K562 (cell line): ENCODE measurements around the gene SPRR2D. TPM values are rescaled to one million over a fixed set of nuclear protein-coding genes. Genes with fewer than 3 reads are reported as not detected.
A peak's percentile ranks its signal among the peaks of the same experiment; 100 is the strongest.

Source experiments
- ATAC-seq: fragments of 200-7000 bp; cut with Tn5 transposase; 3 replicates; pipeline ENCODE4 v1.9.1; 2020; ENCODE audit warnings: moderate library complexity
- Bru-seq: library from RNA; stranded (reverse); fragments of 400-500 nt; gene quantifications from one replicate; lab custom pipeline; 2021; lab: Mats Ljungman, UMichigan
- BruChase-seq, 2 experiments: library from RNA; stranded (reverse); fragments of 400-500 nt; gene quantifications; one replicate each; lab custom pipeline; 2021; lab: Mats Ljungman, UMichigan
- BruUV-seq: library from RNA; stranded (reverse); fragments of 400-500 nt; replicated peaks from 2 replicates; lab custom pipeline; 2021; lab: Mats Ljungman, UMichigan
- CTCF ChIA-PET: fragments of 300-600 bp; formaldehyde crosslinking; extraction: SDS; loops from one replicate; lab custom pipeline; 2021; ENCODE audit warnings: low intra/inter-chr PET ratio; lab: Yijun Ruan, JAX
- POLR2A ChIA-PET: fragments of 300-600, 350-650 bp; sonication (Branson Sonifier 250); formaldehyde crosslinking; extraction: SDS; loops from one replicate; lab custom pipeline; 2021; ENCODE audit warnings: antibody characterized with exemption, inconsistent platforms; lab: Yijun Ruan, JAX
- DNase-seq, 4 experiments: peaks; one replicate each; pipeline versions ENCODE4 v3.0.0 to v3.0.0-alpha.2; 2011 to 2018; ENCODE audit warnings: low spot score in 3 of 4, mixed read lengths in 3 of 4; ENCODE audit errors: extremely low read depth in 1 of 4
- FAIRE-seq: peaks from 2 replicates; lab custom pipeline; 2011; peaks lifted over from hg19 to GRCh38; lab: Jason Lieb, UNC
- H2AFZ ChIP-seq: 2 replicates; pipeline ENCODE4 v1.6.0; 2011; ENCODE audit warnings: low read depth, low read length, control low read depth, inconsistent platforms
- H3K27ac ChIP-seq: fragments of 200-600 bp; 3 replicates; pipeline ENCODE4 v1.8.0; 2011; ENCODE audit warnings: low read depth, mild to moderate bottlenecking, control low read depth, inconsistent platforms, low read length, moderate library complexity, mixed read lengths; ENCODE audit errors: extremely low read depth
- H3K27me3 ChIP-seq, 2 experiments: fragments of 300-600 bp in 1 of 2; 2 replicates in 1 of 2; 3 replicates in 1 of 2; pipeline versions ENCODE4 v1.6.0 to v1.8.0; 2011; ENCODE audit warnings: inconsistent platforms in 2 of 2, low read length in 2 of 2, mild to moderate bottlenecking in 1 of 2, mixed read lengths in 1 of 2, moderate library complexity in 1 of 2; ENCODE audit not compliant: control insufficient read depth in 2 of 2, insufficient read depth in 2 of 2
- H3K36me3 ChIP-seq: fragments of 300-600 bp; 3 replicates; pipeline ENCODE4 v1.8.0; 2011; ENCODE audit warnings: mild to moderate bottlenecking, low read length, inconsistent platforms; ENCODE audit not compliant: control insufficient read depth, insufficient read depth
- H3K4me1 ChIP-seq, 2 experiments: fragments of 200-600 bp in 1 of 2; replicated peaks in 1 of 2; 2 replicates in 1 of 2; 3 replicates in 1 of 2; pipeline versions ENCODE4 v1.5.1 to v1.8.0; 2011; ENCODE audit warnings: inconsistent platforms in 2 of 2, low read length in 2 of 2, mild to moderate bottlenecking in 1 of 2, mixed read lengths in 1 of 2, moderate library complexity in 1 of 2; ENCODE audit not compliant: control insufficient read depth in 2 of 2, insufficient read depth in 2 of 2
- H3K4me2 ChIP-seq: 2 replicates; pipeline ENCODE4 v1.6.1; 2011; ENCODE audit warnings: low read length, control low read depth, inconsistent platforms, mixed read lengths; ENCODE audit not compliant: insufficient read depth
- H3K4me3 ChIP-seq: fragments of 200-600 bp; sonication (generic), shearing (Covaris generic); 2 replicates; pipeline ENCODE4 v1.5.1; 2016; ENCODE audit warnings: control low read depth, inconsistent platforms
- H3K79me2 ChIP-seq: fragments of 200-600 bp; 3 replicates; pipeline ENCODE4 v1.8.0; 2011; ENCODE audit warnings: low read length, inconsistent platforms; ENCODE audit not compliant: control insufficient read depth, insufficient read depth
- H3K9ac ChIP-seq, 2 experiments: 2 replicates each; pipeline versions ENCODE4 v1.6.0 to v1.6.1; 2011; ENCODE audit warnings: low read depth in 2 of 2, low read length in 2 of 2, control low read depth in 1 of 2, inconsistent platforms in 1 of 2, mild to moderate bottlenecking in 1 of 2, mixed read lengths in 1 of 2; ENCODE audit not compliant: insufficient read depth in 1 of 2
- H3K9me1 ChIP-seq: one replicate; pipeline ENCODE4 v1.6.0; 2011; ENCODE audit warnings: inconsistent platforms, mild to moderate bottlenecking, low read length, moderate library complexity; ENCODE audit not compliant: control insufficient read depth, insufficient read depth
- H3K9me3 ChIP-seq: replicated peaks from 2 replicates; pipeline ENCODE4 v1.5.1; 2011; ENCODE audit warnings: low read depth, low read length, inconsistent platforms; ENCODE audit not compliant: control insufficient read depth, insufficient read depth
- H4K20me1 ChIP-seq: replicated peaks from 2 replicates; pipeline ENCODE4 v1.6.1; 2011; ENCODE audit warnings: low read length, inconsistent platforms, mixed read lengths; ENCODE audit not compliant: control insufficient read depth, insufficient read depth
- CREB3L1 ChIP-seq: fragments of 450-650 bp; IDR thresholded peaks from 2 replicates; pipeline ENCODE4 v1.6.1; 2014; ENCODE audit warnings: low read depth, mild to moderate bottlenecking, moderate library complexity, borderline replicate concordance
- CTBP1 ChIP-seq: fragments of 450-650 bp; IDR thresholded peaks from 2 replicates; pipeline ENCODE4 v1.6.1; 2016; ENCODE audit warnings: borderline replicate concordance
- HMGXB4 ChIP-seq: sonication (generic); formaldehyde crosslinking; IDR thresholded peaks from 2 replicates; pipeline ENCODE4 v1.8.1; 2023; ENCODE audit warnings: mild to moderate bottlenecking, missing genetic modification reagents
- JUND ChIP-seq, 2 experiments: IDR thresholded peaks; 2 replicates in 1 of 2; 3 replicates in 1 of 2; pipeline ENCODE4 v1.6.1; 2011; ENCODE audit warnings: borderline replicate concordance in 2 of 2, low read depth in 2 of 2, low read length in 2 of 2, improper control_type of control experiment in 1 of 2, missing biosample characterization in 1 of 2, missing genetic modification characterization in 1 of 2, missing genetic modification reagents in 1 of 2
- LARP7 ChIP-seq: fragments of 450-650 bp; IDR thresholded peaks from 2 replicates; pipeline ENCODE4 v1.6.1; 2016
- NELFE ChIP-seq: IDR thresholded peaks from 2 replicates; pipeline ENCODE4 v1.6.1; 2011; ENCODE audit warnings: mild to moderate bottlenecking; ENCODE audit not compliant: insufficient read depth, insufficient read length
- WGBS: fragments of 100-300 bp; shearing (Covaris generic); methylation state at CpG from one replicate; pipeline ENCODE4 v1.1.6; 2016; ENCODE audit warnings: low coverage, mixed read lengths; ENCODE audit not compliant: insufficient coverage; ENCODE audit errors: missing lambda C conversion rate; 5-methylcytosine and 5-hydroxymethylcytosine counted together
- in situ Hi-C: fragments of 300-500 bp; cut with MboI; formaldehyde crosslinking; loops from 4 replicates; pipeline ENCODE4 v1.15.0; 2018; ENCODE audit warnings: inconsistent platforms, mixed read lengths
- intact Hi-C: fragments of 100-400 bp; cut with micrococcal nuclease; formaldehyde crosslinking; loops from 2 replicates; pipeline ENCODE4 v1.14.2; 2022
- long read RNA-seq, 3 experiments: library from polyadenylated mRNA in 2 of 3; library from RNA in 1 of 3; unstranded in 2 of 3; stranded (forward) in 1 of 3; transcript quantifications; one replicate each; pipeline ENCODE4 v2.0.0, GENCODE V29; 2019 to 2022
- polyA minus RNA-seq, 3 experiments: library from RNA; depleted of rRNA, polyadenylated mRNA; stranded (reverse); fragments of >200 nt; gene quantifications; 2 replicates each; pipeline ENCODE4 v1.2.3, GENCODE V29; 2011
- polyA plus RNA-seq, 8 experiments: library from polyadenylated mRNA; depleted of rRNA in 4 of 8; stranded (reverse) in 5 of 8; unstranded in 3 of 8; fragments of >200 nt; fragmentation: Nextera tagmentation in 2 of 8; fragmentation: Illumina TruSeq in 1 of 8; extraction: Ambion mirVana in 2 of 8; extraction: Trizol in 1 of 8; gene quantifications; 2 replicates each; pipeline versions ENCODE4 v1.2.1 to v1.2.3, GENCODE V29; 2011 to 2014; ENCODE audit warnings: inconsistent platforms in 1 of 8, missing spikeins in 1 of 8
- total RNA-seq, 7 experiments: library from RNA; depleted of rRNA in 6 of 7; stranded (reverse); fragments of >200 nt in 6 of 7; fragmentation: Illumina TruSeq in 2 of 7; extraction: Trizol in 2 of 7; gene quantifications; 2 replicates each; pipeline versions ENCODE4 v1.2.1 to v1.2.3, GENCODE V29; 2011 to 2021; ENCODE audit warnings: low replicate concordance in 1 of 7

Gene SPRR2D
- not detected in 2 replicates for total RNA-seq (2011; cell fraction: chromatin; rRNA removed; ENCODE audit: low replicate concordance)
- total RNA-seq (2011; cell fraction: nucleolus; rRNA removed), result 0.83 and 1.4 TPM in 2 replicates
- 2.1 TPM in 1 of 2 replicates, not detected in the other for total RNA-seq (2011; cell fraction: nucleoplasm; rRNA removed)
- total RNA-seq (2014; rRNA removed) (0.91 and 3.1 TPM in 2 replicates), total RNA-seq (2014; rRNA removed; fragmentation: Illumina TruSeq; extraction: Trizol) (1.7 and 1.9 TPM in 2 replicates), total RNA-seq (2015; rRNA removed; fragmentation: Illumina TruSeq; extraction: Trizol) (1.1 and 1.2 TPM in 2 replicates), total RNA-seq (2021) (2.7 and 3.9 TPM in 2 replicates), polyA plus RNA-seq (2011; rRNA removed) (0.41 TPM in 1 of 2 replicates, not detected in the other), polyA plus RNA-seq (2014; fragmentation: Illumina TruSeq; extraction: Trizol) (4.1 and 4.9 TPM in 2 replicates), polyA plus RNA-seq (2014; fragmentation: Nextera tagmentation; extraction: Ambion mirVana) (1 to 10 TPM; 4.1 to 5.1 TPM), polyA plus RNA-seq (2014; rRNA removed) (2.6 and 4.0 TPM in 2 replicates), polyA minus RNA-seq (2011; rRNA and poly(A)+ RNA removed) (0.60 and 0.87 TPM in 2 replicates), Bru-seq, nascent RNA (percentile 41 among the genes with signal in this experiment), BruChase-seq, experiment 1, labeled RNA remaining after a 2-hour chase (percentile 41 among the genes with signal in this experiment), BruChase-seq, experiment 2, labeled RNA remaining after a 6-hour chase (percentile 47 among the genes with signal in this experiment)
- polyA plus RNA-seq (2011; cell fraction: cytosol; rRNA removed), result 0.27 and 1.3 TPM in 2 replicates
- 0.23 TPM in 1 of 2 replicates, not detected in the other for polyA plus RNA-seq (2011; cell fraction: nucleus; rRNA removed)
- polyA plus RNA-seq (2012), result 11.1 and 339 TPM in 2 replicates
- not detected in 2 replicates for polyA minus RNA-seq (2011; cell fraction: cytosol; rRNA and poly(A)+ RNA removed)
- polyA minus RNA-seq (2011; cell fraction: nucleus; rRNA and poly(A)+ RNA removed), result 0.40 TPM in 1 of 2 replicates, not detected in the other
- long read RNA-seq, experiment 1, partial matches to known transcripts, result 0 of 1 reads
- long read RNA-seq, experiment 1, other reads (novel, unspliced or antisense), result 0 of 1 reads
- long read RNA-seq, experiment 2, partial matches to known transcripts, result 0 of 3 reads
- long read RNA-seq, experiment 2, other reads (novel, unspliced or antisense), result 0 of 3 reads
- long read RNA-seq, experiment 3, partial matches to known transcripts, result 0 of 1 reads
- long read RNA-seq, experiment 3, other reads (novel, unspliced or antisense), result 0 of 1 reads

- DNase-seq (peak in 1 of 4 experiments; percentile 35), FAIRE-seq (no peak), ATAC-seq (peak; percentile 83)
- Histone ChIP-seq H3K9ac (0 out of 4 replicates have a peak within 1 kb of the TSS, but pooled peaks of 1 of the 2 experiments have one; percentile 6), H3K4me1 (peaks cover 0 to 22% of the 10 kb centered on the region in 2 experiments; a peak in 3 of 5 replicates), H2AFZ (peak within 1 kb of the TSS; percentile 3; the same call in 1 of the 2 replicates), H3K4me3 (no peak within 1 kb of the TSS), H3K9me3 (no peaks in the 10 kb centered on the region), H3K79me2 (no peaks in the 10 kb centered on the region), H3K9me1 (no peaks in the 10 kb centered on the region), H3K4me2 (peak within 1 kb of the TSS; percentile 24; the same call in 1 of the 2 replicates), H3K27ac (peak within 1 kb of the TSS; percentile 57; the same call in 2 of the 3 replicates), H3K27me3 (no peaks in the 10 kb centered on the region), H3K36me3 (no peaks in the 10 kb centered on the region), H4K20me1 (no peaks in the 10 kb centered on the region)
- in situ Hi-C loops (no loop called here), intact Hi-C loops (no loop called here)
- POLR2A ChIA-PET, result no interaction called here
- BruUV-seq, result no TSS peak
- CTCF ChIA-PET, result no interaction called here
- 1% methylated on average over 4 of the region's 4 CpGs for WGBS
- TF ChIP-seq HMGXB4 (CRISPR knock-in tag), result no peak
- no peak for TF ChIP-seq LARP7
- peak; percentile 75 for TF ChIP-seq JUND (IDR thresholded peaks at IDR 0.05; ENCODE audit: borderline replicate concordance, low read depth, low read length)
- TF ChIP-seq JUND (tag; IDR thresholded peaks at IDR 0.05; ENCODE audit: borderline replicate concordance, low read depth, low read length), result no peak
- 0 out of 2 replicates have a peak, but pooled peaks have one; percentile 22 for TF ChIP-seq CREB3L1
- 0 out of 2 replicates have a peak, but pooled peaks have one; percentile 34 for TF ChIP-seq CTBP1
- no peak for TF ChIP-seq NELFE
Measured at GRCh38 chr1:153040950-153041631, at the start of gene SPRR2D. Gene SPRR2D, minus strand, starts transcription at chr1:153041120. Its CDS starts 774 bp downstream, at chr1:153040346.
